UCSD-AML1 (cell line): ENCODE data around the gene MTX1.
"Not testable (repeated sequence)": the region's sequence is repeated elsewhere in the genome, so short reads cannot be mapped to it uniquely, and the experiment has no call there.

Experiments
- DNase-seq: peaks from one replicate; lab custom pipeline; 2025; ENCODE audit not compliant: unreplicated experiment; lab: John Stamatoyannopoulos, UW

MTX1 gene

DNA sequence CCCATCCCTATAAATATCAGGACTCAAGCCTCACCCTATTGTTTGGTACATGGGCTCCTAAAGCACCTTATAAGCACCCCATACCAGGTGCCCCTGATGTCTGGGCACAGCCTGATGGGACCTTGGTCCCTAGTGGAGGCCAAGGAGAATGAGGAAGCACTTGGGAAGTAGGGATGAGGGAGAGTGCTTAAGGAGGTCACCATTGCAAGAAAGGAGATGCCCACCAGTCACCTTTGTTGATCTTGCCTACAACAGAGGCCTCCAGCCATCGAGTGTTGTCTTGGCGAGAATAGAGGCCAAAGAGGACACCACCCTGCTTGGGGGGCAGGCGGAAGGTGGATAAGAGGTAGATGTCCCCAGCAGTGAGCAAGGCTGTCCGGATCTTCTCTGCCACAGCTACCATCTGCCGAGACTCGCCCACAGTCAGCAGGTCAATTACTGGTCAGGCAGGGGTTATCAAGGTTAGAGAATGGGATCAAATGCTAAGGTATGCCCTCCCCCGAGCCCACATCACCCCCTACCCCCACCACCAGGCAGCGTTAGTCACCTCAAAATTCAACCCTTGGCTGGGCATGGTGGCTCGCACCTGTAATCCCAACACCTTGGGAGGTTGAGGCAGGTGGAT, 2.4 kb upstream of the MTX1 start:
- DNase-seq: no peak

DNA sequence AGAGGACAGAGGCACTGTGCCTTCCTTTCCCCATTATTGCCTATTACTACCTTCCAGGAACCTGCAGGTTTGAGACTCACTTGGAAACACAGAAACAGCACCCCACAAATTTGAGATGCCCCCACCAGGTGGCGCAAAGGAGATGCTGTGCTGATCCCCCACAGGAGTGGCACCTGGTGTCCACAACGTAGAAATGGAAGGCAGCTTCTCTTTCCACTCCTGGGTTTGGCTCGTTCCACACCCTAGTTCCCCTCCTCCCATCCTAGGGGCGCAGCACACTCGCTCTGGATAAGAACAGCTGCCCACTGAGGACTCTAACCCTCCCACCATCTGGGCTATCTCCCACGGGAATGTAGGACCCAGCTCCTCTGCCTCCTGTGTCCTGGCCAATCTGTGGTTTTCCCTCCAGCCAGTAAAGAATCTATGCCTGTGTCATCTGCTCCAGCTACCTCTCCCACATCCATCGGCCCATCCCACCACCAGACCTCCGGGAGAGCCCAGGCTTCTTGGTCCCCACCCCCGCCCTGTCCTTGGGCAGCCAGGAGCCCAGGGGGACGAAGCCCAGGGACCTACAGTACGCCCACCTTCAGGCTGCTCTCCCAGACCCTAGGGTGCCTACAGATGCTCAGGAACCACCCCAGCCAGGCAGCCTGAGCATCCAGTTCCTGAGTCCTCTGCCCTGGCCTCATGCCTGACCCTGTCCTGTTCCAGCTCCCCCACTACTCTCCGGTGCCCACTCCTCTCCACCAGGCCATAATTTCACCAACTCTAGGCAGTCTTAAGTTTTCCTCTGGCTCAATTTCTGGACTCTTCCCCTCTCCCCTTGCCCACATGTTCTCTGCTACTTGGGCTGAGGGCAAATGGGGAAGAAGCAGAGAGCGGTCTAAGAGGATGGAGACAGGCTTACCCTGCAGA, 1.3 kb upstream of the MTX1 start:
- peak; percentile 82 for DNase-seq

DNA sequence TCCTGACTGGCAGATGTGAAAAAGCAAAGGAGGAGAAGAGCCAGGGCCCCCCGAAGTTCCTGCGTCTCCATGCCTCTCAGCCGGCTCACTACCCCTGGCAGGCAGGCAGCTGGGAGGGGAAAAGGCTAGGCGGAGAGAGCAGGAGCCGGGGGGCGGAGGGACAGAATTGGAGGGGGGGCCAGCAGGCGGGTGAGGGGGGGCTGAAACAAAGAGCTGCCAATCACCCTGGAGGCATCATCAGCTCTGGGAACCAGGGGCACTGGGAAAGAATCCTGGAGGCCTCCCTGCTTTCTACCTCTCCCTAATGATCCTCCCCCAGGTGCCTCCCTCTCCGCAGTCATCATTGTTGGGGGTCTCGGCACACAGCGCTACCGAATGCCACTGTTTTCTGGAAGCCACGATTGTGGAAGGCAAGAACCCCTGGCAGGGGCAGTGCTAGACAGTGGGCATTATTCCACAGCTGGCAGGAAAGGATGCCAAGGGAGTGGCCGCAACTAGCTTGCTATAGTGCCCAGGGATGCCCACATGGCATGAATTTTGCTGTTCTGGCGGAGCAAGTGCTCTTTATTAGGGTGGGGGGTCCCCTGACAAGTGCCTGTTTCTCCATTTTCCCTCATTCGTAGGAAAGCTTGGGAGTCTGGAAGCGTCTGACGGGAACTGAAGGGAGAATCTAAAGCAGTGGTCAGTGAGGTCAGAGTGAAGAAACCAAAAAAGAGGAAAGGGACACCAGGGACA, 522 bp upstream of the MTX1 start, which contains the start of gene THBS3:
TSS of gene THBS3 (minus strand) at position 92 of the 735 bp plus-strand sequence. CDS start at position 71, 21 bp downstream.
- no peak for DNase-seq

DNA sequence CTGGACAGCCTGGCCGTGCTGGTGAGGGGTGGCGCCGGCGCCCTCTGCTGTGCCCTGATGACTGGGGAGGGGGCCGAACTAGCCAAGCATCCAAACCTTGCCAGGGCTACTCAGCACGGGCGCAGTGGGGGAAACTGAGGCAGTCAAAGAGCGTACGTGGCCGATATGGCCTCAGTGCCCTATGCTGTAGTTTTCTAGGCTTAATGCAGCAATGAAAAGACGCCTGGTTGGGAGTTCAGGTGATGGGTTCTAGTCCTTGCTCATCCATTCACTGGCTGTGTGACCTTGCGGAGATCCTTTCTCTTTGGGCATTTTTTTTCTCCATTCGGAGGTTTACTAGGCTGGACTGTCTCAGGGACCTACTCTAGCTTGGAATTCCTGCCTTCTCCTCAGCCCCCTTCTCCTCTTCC, 822 bp downstream of the MTX1 start:
- DNase-seq: no peak

DNA sequence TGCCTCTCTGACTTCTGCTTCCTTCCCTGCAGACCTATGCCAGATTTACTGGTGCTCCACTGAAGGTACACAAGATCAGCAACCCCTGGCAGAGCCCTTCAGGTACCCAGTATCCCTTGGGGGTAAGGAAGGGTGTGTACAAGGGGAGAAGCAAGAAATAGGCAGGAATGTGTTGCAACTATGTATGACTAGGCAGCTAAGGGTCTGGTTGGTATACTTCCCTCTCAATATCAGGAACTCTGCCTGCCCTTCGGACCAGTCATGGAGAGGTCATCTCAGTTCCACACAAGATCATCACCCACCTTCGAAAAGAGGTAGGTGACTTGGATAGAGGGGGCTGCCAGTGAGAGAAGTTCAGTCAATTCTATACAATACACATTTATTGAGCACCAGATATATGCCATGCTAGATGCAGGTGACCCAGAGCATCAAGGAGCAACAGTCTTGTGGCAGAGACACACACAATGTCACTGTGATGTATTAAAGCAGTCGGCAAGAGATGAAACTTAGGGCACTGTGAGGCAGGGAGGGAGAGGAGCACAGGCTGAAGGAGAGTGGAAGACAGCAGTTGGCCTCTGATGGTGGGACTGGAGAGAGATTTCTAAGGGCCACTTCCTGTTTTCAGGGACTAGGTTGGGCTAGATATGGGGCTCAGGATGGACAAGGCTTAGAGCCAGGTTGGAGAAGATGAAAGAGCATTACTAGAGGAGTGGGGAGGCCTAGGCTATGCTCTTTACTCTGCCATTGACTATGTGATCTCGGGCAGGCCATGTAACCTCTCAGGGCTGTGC, 2.0 kb downstream of the MTX1 start:
- DNase-seq: no peak

DNA sequence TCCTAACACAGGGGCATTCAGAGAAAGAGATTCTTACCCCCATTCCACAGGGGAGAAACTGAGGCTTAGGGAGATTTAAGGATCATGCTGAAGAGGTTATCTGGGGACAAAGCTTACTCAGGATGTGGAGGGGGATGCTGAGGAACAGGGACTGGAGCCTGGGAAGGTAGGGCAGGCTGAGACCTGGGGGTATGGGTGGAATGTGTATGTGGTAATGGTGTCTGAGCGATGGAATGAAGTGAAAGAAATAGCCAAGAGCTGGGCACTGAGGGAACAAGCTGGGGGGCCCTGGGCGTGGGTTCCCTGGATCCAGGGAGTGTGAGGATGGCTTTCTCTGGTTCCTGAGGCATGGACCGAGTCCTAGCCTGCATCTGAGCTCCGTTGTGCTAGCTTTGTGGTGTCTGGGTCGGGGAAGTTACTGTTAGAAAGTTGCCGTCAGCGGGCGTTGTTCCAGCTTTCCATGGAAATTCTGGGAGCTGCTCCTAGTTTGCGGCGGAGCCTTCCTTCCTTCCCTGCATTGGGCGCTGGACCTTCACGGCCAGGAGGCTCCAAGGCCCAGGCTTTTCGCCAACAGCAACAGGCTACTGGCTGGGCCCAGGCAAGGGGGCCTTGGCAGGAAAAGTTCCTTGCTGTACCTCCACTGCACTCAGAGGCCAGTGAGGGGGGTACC, 3.0 kb downstream of the MTX1 start:
- not testable (repeated sequence) for DNase-seq

DNA sequence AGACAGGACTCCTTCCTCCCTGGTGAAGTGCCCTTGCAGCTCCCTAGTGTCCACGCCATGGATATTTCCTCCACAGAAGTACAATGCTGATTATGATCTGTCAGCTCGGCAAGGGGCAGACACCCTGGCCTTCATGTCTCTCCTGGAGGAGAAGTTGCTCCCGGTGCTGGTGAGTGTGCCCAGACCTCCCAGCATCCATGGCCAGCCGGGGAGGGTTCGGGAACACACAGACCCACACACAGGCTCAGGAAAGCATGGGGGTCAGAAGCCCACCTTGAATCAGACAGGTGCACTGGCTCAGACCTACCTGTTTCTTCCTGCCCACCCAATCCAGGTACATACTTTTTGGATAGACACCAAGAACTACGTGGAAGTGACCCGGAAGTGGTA, 3.6 kb downstream of the MTX1 start:
- DNase-seq: not testable (repeated sequence)

DNA sequence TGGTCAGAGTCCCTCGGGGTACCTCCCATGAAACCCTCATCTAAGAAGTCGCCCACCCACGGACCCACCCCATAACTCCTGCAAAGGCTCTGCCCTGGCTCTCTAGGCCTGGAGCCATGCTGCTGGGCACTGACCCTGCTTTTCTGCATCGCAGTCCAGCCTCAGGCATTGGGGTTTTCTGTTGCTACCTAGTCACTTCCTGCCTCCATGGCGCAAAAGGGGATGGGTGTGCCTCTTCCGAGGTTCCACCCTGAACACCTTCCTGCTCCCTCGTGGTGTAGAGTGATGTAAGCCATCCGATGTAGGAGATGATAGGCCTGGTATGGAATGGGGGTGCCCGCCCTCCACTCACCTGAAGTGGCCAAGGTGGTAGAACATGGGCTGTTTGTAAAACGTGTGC, 6.2 kb downstream of the MTX1 start:
- DNase-seq: not testable (repeated sequence)

DNA sequence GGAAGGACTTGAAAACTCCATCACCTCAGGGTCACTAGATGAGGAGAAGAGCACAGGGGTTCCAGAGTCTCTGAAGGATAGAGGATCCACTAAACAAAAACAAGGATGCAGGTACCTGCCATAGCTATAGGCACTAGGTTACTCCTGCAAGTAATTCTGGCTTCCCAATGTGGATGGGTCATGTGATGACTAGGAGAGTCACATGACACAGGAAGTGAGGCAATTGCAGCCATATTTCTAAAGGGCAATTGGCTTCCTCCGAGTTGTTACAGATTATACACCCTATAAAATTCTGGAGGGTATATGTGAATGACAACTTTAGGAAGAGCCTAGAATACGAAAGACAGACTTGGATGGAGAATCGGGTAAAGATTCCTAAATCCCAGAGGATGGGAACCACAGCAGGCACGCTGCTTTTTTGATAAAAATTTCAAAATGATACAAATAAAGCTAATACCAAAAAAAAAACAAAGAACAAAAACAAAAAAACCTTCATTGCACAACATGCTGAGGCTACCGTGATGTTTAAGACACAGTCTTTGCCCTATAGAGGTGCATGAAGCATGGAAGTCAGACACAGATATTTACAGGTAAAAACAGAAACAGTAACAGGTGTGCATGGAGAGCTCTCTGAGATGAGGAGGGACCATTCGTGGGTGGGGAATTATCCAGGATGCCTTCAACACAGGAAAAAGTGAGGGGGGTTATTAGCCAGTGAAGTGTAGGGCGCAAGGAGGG, 10.5 kb downstream of the MTX1 start:
- DNase-seq: no peak

DNA sequence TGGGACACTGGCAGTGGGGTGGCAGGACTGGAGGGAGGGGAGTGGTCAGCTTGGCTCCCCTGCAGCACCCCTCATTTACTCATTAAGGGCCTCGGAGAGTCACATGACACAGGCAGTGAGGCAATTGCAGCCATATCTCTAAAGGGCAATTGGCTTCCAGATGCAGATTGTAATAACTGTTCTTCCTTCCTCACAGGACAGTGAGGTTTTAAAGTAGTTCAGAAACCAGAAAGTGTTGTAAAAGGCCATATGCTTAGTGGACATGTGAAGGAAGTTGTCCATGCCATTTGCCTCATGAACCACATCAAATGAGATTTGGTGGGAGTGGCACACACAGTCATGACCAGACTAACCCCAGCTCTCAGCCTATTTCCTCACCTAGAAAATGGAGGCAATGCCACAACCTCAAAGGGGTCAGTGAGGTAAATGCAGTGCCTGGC, 11.1 kb downstream of the MTX1 start:
- DNase-seq: peak; percentile 30

DNA sequence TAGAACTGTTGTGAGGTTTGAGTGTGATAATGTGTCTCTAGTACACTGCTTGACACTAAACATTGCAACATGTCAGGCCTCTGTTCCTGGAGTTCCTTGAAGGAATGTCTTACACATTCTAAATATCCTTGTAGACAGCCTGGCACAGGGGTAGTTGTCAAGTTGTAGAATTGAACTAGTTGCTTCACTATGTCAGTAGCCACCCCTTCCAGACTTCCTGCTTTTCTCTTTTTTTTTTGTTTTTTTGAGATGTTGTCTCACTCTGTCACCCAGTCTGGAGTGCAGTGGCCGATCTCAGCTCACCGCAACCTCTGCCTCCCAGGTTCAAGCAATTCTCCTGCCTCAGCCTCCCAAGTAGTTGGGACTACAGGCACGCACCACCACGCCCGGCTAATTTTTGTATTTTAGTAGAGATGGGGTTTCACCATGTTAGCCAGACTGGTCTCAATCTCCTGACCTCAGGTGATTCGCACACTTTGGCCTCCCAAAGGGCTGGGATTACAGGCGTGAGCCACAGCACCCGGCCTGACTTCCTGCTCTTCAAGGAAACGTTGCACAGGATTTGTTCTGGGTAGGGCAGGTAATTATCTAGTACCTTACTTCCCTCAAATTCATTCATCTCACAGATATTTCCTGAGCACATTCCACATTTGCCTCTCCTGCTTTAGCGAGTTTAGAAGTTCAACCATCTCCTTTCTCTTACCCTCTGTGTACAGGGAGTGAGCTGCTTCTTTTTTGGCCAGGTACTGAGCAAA, 11.9 kb downstream of the MTX1 start:
- not testable (repeated sequence) for DNase-seq

DNA sequence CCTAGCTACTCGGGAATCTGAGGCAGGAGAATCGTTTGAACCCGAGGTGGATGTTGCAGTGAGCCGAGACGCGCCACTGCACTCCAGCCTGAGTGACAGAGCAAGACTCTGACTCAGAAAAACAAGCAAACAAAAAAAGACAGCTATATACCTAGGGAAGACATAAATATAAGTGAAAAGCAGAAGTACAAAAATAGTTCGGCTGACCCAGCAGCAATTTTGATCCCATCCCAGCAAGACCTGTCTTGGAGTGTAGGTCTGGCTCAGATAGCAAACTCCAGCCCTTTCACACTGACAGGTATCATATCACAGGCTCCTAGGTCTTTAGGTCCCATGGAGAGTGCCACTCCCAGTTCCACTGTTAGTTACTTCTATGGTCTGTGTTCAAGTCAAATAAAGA, 14.6 kb downstream of the MTX1 start:
- no peak for DNase-seq

DNA sequence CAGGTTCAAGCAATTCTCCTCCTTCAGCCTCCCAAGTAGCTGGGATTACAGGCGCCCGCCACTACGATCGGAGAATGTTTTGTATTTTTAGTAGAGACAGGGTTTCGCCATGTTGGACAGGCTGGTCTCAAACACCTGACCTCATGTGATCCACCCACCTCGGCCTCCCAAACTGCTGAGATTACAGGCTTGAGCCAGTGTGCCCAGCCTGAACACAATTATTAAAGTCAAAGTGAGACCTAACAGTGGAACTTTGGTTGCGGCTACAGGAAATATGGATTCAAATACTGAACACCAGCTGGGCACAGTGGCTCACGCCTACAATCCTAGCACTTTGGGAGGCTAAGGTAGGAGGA, 16.9 kb downstream of the MTX1 start:
- not testable (repeated sequence) for DNase-seq

DNA sequence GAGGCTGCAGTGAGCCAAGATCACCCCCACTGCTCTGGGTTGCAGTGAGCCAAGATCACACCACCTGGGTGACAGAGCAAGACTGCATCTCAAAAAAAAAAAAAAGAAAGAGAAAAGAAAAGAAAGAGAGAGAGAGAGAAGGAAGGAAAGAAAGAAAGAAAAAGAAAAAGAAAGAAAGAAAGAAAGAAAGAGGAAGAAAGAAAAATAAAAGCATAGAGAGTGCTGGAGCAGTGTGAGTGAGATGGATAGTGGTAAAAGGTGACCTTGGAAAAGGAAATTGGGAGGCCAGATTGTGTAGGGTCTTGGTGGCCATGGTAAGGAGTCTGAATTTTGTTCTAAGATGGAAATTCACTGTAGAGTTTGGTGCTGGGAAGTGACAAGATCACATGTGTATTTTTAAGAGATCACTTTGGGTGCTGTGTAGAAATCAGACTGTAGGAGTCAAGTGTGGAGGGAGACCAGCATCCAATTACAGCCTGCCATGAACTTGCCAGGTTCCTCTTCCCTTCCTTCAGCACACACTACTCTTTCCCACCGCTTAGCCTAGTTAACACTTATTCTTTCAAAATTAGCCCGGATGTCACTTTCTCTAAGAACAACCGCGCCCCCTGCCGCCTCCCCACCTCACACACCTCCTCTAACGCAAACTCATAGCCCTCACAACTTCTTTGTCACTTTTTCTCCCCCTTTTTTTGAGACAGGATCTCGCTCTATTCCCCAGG, 17.9 kb downstream of the MTX1 start:
- peak; percentile 84 for DNase-seq

DNA sequence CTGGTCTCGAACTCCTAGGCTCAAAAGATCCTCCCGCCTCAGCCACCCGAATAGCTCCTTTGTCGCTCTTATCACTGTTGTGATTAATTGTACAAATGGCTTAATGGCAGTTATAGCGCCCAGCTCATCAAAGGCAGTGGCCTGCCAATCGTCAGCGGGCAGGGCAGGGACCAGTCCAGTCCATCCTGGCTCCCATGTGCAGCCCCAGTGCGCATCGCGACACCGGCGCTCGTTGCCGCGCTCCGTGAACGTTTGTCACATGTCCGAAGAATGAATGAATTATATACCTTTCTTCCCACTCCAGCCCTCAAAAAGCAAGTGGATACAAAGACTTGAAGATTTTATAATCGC, 18.4 kb downstream of the MTX1 start:
- DNase-seq: peak; percentile 80

DNA sequence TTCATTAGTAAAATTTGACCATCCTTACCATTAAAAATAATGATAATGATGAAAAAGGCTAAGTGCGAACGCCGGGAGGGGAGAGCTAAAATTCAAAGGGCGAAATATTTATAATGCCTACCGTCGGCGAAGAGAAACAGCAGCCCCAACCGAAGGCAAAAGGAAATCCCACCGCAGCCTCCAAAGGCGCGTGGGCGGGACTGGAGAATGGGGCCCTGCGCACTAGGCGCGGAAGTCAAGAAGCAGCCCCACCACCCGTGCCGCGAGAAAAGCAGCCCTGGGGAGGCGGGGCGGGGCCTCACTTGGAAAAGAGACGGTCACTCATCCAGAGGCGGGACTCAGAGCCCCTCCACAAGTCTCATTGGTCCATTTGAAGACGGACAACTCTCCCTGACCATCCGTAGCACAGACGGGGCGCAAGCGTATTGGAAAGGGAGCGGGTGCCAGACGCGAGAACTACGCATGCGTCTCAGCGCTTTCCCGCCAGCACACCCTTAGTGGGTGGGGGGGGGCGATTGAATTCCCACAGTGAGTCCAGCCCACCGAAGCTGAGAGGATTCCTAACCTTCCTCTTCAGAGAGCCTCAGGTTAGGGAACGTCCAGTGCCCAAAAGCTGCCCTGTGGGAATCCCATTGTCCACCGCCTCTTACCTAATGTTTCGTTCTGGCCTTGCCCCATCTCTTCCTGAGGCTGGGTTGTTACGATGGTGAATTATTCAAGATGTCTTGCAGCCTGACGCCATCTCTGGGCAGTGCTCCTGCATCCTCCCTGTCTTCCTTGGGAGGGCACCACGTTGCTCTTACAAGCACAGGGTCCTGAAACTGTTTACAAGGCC, 19.0 kb downstream of the MTX1 start:
- peak; percentile 98 for DNase-seq

DNA sequence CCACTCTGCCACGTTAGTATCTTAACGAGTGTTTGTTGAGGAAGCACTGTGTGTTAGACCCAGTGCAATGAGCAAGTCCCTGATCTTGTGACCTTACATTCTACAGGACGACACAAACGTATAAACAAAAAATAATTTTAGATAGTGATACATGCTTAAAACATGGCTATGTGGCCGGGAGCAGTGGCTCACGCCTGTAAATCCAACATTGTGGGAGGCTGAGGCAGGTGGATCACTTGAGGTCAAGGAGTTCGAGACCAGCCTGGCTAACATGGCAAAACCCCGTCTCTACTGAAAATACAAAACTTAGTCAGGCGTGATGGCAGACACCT, 19.6 kb downstream of the MTX1 start:
- no peak for DNase-seq

DNA sequence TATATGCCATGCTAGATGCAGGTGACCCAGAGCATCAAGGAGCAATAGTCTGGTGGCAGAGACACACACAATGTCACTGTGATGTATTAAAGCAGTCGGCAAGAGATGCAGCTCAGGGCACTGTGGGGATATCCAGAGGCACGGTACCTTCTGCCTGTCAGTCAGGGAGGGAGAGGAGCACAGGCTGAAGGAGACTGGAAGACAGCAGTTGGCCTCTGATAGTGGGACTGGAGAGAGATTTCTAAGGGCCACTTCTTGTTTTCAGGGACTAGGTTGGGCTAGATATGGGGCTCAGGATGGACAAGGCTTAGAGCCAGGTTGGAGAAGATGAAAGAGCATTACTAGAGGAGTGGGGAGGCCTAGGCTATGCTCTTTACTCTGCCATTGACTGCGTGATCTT, 22.8 kb downstream of the MTX1 start:
- not testable (repeated sequence) for DNase-seq
